Right renal cortex interstitium (tissue), 3 donors: ENCODE results near the gene LRRC37A2. TPM values are rescaled to one million over a fixed set of nuclear protein-coding genes. Genes with fewer than 3 reads are reported as not detected.
"Not testable (repeated sequence)": the region's sequence is repeated elsewhere in the genome, so short reads cannot be mapped to it uniquely, and the experiment has no call there.

Source experiments
- DNase-seq, 3 donors: peaks; one replicate each; pipeline ENCODE4 v3.0.0-alpha.2; 2013; ENCODE audit warnings: low read depth in 3 of 3, low spot score in 2 of 3
- polyA plus RNA-seq, 3 donors: library from polyadenylated mRNA; unstranded; fragments of 120-200 nt; gene quantifications; one replicate each; pipeline ENCODE4 v1.2.1, GENCODE V29; 2013; ENCODE audit not compliant: insufficient read length in 3 of 3

LRRC37A2 gene
- 10 to 100 TPM; 21.3 to 36.3 (median 25.6) TPM for polyA plus RNA-seq

DNA sequence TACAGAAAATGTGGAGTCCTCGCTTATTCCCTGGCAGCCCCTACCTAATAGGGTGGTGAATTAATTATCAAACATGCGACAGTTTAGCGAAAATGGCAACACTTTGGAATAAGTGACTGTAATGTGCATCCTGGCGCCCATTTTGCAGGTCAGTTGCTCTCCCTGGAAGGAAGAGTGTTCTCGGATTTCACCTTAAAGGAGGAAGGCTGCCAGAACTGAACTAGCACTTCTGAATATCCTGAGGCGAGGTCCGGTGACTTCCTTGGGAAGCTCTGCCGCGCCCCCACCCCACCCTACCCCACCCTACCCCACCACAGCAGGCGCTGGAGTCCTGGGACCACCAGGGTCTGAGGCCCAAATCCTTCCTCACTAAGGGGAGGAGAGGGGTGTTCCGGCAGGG lies at the start of gene LRRC37A2:
Gene LRRC37A2, plus strand, starts transcription at position 301 of the 400 bp plus-strand sequence. CDS start 245 bp downstream, outside the sequence.
- not testable (repeated sequence) for DNase-seq

DNA sequence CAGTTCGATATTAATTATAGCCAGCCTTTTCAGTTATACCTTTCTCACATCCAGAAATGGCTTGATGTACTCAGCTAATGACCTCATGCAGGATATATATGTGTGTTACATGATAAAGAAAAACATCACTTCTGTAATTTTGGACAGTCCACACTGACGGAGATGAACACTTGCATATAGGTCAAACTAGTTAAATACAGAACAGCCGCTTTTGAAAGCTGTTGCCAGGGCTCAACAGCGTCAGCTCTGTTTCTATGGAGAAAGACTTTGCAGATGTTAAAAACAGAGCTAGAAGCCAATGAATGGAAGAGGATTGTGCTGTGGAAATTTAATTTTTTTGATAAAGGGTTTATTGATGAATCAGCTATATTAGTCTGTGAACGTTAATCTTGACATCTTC lies 44.6 kb upstream of the LRRC37A2 start:
- DNase-seq, result not testable (repeated sequence)

DNA sequence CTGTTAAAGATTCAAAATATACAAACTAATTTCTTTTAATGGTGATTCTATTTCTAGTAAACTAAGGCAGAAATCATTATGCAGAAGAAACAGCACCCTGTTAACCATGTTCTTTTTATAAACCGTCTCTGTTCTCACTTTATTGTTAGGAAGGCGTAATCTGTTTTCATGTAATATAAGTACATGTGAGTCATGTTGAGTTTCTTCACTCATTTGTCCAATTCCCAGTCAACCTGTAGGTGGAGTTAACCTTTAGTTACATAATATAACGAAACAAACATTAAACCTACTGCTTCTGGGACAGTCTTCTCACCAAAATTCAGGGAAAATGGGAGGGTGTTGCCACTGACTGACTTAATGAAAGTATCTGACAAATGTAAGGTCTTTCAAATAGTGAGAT lies 37.8 kb upstream of the LRRC37A2 start:
- DNase-seq, result not testable (repeated sequence)

DNA sequence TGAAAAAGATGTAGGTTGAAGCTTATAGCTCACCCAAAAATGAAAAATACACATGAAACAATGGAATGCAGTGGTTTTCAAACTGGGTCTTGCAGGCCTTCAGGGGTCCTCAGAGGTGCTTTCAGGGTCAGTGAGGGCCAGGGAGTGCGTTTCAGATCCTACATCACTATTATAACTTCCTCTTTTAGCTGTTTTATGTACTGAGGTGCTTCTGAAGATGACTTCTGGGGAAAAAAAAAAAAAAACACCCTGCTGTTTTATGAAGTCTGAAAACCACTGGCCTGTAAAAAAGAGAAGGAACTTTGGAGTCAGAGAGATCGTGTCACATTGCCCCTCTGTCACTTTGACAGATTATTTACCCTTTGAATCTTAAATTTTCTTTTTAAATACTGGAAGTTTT lies 36.7 kb upstream of the LRRC37A2 start:
- DNase-seq, result not testable (repeated sequence)

DNA sequence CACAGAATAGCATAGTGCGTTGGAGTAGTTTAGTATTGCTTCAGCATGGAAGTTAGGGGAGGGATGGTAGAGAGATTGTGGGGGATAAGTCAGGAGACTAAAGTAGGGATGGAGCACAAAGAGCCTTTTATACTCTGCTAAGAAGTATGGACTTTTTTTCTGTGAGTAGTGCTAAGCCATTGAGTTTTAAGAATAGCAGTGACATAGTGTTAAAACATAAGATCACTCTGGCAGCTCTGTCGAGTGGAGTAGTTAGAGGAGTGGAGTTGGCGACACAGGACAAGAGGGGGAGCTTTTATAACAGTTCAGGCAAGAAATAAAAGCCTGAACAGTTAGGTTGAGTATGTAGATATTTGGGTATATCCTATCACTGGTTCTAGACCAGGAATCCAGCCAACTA lies 33.4 kb upstream of the LRRC37A2 start:
- not testable (repeated sequence) for DNase-seq

DNA sequence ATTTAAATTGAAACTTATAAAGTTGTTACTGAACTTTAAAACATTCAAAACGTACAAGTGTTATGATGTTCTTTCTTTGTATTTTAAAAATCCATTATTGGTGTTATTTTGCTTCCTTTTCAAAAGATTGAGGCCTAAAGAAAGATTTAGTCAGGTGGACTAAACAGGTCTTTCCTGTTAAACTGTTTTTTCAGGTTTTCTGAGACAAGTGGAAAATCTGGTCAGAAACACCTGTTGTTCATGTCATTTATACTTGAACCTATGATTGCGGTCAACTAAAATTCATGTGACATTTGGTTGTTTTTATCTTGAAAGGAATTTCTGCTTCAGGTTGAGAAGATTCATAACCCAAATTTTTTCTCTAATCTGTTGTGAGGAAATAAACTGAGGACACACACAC lies 31.0 kb upstream of the LRRC37A2 start:
- DNase-seq, result not testable (repeated sequence)

DNA sequence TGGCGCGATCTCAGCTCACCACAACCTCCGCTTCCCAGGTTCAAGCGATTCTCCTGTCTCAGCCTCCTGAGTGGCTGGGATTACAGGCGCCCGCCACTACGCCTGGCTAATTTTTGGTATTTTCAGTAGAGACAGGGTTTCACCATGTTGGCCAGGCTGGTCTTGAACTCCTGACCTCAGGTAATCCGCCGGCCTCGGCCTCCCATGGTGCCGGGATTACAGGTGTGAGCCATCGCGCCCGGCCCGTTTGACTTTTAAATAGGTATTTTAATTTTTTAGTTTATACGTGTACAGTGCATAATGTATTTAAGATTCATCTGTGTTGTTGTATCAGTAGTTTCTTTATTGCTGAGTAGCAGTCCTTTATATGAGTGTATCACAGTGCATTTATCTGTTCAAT lies 20.2 kb upstream of the LRRC37A2 start:
- DNase-seq, result not testable (repeated sequence)

DNA sequence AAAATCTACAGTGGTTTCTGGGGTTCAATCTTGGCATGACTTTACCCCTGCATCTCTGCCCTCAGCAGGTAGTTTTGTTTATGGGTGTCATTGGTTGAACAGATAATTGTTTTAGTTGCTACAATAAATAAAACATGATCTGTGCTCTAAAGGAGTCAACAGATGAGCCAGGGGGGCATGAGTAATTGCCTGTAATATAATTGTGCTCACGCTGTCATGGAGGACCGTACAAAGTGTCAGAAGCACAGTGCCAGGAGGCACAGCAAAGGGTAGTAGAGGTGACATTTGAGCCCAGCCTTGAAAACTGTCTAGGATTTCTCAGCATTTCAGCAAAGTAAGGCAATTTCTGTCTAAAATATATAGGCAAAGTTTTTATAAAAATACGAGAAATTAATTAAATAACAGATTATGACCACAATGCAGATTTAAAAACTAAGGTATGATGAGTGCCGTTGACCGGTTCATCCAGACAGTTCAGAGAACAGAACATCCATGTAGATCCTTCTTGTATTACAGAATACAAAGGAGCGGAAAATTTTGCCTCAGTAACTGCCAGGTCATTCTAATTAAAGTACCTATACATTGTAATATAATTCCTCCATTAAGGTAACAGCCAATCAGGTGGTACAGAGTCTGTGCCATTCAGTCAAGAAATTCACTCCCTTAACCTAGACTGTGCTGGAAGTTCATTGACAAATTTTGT lies 12.7 kb upstream of the LRRC37A2 start:
- not testable (repeated sequence) for DNase-seq

DNA sequence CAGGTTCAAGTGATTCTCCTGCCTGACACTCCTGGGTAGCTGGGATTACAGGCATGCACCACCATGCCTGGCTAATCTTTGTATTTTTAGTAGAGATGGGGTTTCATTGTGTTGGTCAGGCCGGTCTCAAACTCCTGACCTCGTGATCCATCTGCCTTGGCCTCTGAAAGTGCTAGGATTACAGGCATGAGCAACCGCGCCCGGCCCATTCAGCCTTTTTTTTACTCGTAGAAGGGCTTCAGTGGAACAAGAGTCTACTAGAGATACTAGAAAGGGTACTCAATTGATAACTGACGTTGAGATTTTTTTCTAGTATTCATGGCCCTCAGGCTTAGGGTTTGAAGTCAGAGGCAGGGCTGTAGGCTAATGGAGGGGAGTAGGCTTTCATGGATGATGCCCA lies 6.4 kb upstream of the LRRC37A2 start:
- not testable (repeated sequence) for DNase-seq

DNA sequence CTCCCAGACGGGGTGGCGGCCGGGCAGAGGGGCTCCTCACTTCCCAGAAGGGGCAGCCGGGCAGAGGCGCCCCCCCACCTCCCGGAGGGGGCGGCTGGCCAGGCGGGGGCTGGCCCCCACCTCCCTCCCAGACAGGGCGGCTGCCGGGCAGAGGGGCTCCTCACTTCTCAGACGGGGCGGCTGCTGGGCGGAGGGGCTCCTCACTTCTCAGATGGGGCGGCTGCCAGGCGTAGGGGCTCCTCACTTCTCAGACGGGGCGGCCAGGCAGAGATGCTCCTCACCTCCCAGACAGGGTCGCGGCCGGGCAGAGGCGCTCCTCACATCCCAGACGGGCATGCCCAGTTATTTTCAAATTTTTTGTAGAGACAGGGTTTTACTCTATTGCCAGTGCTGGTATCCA lies 22.4 kb downstream of the LRRC37A2 start:
- not testable (repeated sequence) for DNase-seq

DNA sequence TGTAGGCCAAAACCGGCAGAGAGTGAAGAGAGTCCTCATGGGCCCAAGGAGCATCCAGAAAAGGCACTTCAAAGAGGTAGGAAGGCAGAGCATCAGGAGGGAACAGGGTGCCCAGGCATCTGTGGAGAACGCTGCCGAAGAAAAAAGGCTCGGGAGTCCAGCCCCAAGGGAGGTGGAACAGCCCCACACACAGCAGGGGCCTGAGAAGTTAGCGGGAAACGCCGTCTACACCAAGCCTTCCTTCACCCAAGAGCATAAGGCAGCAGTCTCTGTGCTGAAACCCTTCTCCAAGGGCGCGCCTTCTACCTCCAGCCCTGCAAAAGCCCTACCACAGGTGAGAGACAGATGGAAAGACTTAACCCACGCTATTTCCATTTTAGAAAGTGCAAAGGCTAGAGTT lies 36.3 kb downstream of the LRRC37A2 start:
- not testable (repeated sequence) for DNase-seq

DNA sequence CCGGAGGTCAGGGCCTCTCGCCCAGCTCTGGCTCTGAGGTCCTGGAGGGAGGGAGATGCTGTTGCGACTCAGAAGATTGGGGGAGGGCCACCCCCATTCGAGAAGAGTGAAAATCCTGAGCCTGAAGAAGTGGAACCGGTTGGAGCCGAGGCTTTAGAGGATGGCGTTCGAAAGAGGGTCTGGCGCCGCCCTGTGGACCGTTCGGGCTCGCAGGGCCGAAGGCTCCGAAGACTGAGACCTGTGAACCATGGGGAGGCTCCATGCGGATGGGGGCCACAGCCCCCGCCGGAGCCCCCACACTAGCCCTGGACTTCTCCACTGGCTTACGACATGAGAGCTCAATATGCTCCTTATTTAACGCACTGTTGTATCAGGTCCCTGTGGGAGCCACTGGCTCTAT lies 46.9 kb downstream of the LRRC37A2 start:
- DNase-seq, result not testable (repeated sequence)

DNA sequence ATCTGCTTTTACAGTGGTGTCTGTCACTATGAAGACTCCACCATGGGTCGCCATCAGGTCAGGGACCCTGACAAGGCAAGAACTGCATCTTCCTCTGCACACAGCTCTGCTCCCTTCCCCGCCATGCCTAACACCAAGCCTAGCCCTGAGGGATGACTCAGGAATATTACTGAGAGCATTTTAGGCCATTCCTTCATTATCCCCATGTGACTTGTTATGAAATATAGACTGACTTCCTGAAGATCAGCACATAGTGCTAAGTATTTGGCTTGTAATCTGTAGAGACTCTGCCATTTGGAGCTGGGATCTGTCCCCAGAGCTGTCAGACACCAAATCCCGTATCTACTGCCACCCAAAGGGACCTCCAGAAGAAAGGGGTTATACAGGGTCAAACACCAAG lies 47.8 kb downstream of the LRRC37A2 start:
- DNase-seq, result not testable (repeated sequence)

DNA sequence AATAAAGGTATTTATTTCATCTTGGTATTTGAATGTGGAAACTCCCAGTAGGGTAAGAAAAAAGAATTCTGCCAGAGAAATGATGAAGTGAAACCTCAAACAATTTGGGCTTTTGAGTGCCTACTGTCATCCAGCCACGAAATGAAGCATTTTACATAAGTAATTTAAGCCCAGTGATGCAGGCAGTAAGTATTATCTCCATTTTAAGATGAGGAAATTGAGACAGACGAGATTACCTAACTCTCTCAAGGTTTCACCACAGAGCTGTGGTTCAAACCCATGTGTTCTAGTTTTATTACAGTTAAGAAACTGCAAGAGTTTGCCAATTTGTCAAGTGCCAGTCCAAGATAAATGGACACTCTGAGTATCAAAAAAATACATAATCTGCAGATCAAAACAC lies 54.0 kb downstream of the LRRC37A2 start:
- not testable (repeated sequence) for DNase-seq

DNA sequence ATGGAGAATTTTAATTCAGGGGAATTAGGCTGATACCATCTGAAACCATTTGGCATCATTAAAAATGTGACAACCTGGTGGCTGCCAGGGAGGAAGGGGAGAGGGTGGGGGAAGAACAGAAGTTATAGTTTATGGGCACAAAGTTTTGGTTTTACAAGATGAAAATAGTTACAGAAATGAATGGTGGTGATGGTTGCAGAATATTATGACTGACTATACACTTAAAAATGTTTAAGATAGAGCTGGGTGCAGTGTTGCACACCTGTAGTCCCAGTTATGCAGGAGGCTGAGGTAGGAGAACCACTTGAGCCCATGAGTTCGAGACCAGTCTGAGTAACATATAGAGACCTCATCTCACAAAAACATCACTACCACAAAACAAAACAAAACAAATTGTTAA lies 54.7 kb downstream of the LRRC37A2 start:
- not testable (repeated sequence) for DNase-seq

DNA sequence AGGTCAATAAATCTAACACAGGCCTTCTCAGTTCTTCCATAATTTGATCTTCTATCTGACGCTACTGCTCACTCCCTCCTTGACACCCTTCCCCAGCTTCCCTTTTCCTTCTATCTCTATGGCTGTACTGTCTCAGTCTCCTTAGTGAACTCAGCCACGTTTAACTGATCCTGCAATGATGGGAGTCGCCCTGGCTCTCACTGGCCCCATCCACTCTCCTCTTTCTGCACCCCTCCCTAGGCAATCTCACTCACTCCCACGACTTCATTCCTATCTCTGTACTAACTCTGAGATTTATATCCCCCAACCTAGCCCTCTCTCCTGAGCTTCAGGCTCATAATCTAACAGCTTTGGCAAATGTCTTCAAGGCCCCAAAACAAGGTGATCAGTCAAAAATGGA lies 59.5 kb downstream of the LRRC37A2 start:
- DNase-seq, result not testable (repeated sequence)

DNA sequence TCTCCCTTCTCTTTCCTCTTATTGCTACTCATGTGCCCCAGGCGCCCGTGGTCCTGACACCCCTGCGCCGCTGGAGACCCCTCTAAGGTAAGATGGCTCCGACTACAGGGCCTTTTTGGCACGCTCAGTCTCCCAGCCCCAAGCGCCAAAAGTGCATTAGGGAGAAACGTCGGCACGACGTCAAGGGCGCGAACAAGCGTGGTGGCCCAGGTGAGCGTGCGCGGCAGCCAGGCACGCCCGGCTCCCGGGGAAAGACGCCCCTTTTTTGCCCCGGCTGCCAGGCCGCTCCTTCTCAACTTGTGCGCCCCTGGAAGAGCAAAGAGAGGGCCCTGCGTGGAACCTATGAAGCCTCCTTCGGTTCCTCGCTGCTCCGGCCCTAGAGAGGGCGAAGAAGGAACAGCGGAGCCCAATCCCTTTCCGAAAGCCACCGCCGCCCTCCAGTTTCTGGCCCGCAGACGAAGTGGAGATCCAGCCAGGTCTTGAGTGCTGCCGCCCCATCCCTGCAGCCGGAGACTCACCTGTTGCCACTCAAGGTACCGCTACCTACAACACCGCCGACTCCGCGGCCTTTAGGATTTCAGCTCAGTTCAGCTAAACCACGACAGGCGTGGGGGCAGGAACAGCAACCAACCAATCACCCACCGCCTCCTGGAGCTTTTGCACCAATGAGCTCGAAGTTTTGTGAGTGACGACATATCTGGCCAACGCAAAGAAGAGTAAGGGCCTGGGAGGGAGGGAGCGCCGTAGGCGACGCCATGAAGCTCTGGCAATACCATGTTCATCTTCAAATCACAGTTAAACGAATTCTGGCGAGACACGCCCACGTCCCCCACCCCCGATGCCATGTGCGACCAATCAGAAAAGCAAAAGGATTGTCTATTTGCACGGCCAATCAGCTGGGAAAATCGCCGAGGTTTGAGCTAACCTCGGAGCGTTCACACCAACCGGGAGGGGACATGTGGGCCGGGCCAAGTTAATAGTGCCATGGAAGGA lies 67.1 kb downstream of the LRRC37A2 start, which contains the start of gene ARL17A:
Gene ARL17A, minus strand, starts transcription at position 609 of the 993 bp plus-strand sequence. CDS start 3,369 bp downstream, outside the sequence.
- DNase-seq, result not testable (repeated sequence)

DNA sequence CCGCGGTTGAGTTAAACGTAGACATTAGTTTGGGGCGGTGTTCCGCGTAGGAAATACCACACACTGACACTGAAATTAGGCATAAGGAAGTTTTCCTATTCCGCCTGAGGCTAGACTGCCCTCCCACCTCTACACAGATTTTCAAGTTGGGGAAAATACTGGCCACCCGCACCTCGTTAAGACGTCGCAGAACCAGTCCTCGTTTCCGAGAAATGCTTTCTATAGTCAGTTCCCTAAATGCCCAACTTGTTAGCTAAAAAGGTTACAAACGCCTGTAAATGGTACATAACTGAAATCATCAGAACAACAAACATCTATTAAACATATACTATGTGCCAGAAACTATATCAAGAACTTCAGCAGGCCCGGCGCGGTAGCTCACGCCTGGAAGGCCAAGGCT lies 67.8 kb downstream of the LRRC37A2 start:
- DNase-seq, result not testable (repeated sequence)

DNA sequence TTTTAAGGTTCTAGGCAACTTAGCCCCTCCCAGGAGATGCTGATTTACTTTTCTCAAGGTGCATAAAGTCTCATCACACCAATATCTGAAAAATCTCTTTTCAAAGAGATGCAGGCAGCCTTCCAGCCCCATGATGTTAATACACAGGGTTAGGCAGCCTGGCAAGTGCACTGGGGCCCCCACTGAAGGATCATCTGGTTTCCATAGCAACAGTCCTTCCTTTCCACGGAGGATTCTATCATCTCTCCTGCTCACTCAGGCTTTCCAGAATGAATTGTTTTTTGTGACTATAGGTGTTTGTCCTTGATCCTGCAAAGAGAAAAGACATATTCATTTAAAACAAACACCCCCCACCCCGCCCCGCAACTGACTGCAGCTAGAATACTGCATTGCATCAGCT lies 73.2 kb downstream of the LRRC37A2 start:
- not testable (repeated sequence) for DNase-seq

DNA sequence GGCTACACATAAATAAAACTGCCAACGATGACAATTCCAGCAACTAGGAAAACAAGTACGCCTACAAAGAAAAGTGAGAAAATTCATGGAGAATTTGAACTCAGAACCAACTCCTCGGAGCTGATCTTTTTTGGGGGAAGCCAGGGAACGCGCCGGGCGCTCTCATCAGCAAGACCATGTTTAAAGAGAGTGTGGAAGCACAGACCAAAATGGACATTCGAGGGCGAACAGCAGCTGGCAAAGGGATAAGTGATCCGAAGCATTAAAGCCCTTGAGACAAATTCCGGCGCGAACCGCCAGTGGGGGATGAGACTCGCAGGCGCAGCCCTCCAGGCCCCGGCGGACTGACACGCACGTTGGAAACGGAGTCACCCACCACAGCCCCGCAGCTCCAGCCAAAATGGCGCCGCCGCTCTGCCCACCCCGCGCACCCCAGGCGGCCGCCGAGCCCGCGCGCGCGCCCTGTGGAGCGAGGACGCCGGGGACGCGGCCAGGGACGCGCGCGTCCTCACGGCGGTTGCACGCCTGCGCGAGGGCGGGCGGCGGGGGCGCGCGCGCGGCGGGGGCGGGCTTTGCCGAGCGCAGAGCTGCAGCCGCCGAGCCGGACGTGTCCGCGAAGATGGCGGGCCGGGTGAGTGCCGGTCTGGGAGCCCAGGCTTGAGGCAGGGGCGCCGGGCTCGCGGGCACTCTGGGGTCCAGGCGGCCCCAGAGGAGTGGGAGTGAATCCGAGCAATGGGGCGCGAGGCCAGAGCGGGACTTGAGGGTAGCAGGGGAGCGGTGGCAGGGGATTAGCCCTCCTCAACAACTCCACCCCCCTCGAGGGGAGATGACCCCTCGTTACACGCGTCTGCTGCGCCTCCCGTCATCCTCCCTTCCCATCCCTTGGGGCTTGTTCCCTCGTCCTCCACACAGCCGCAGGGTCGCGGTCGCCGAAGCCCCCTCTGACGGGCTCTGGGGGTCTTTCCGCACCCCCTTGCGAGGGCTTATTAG lies 78.2 kb downstream of the LRRC37A2 start, which contains the start of gene NSF:
Gene NSF, plus strand, starts transcription at position 513 of the 990 bp plus-strand sequence. Its CDS starts 107 bp downstream, at position 620.
- DNase-seq, result not testable (repeated sequence)
